Keratinocyte (primary cell): ENCODE results near the gene S100A1. TPM values are rescaled to one million over a fixed set of nuclear protein-coding genes. Genes with fewer than 3 reads are reported as not detected.
"Not testable (repeated sequence)": the region's sequence is repeated elsewhere in the genome, so short reads cannot be mapped to it uniquely, and the experiment has no call there.

Experiments
- DNase-seq: peaks from one replicate; pipeline ENCODE4 v3.0.0-alpha.2; 2011; ENCODE audit warnings: low read depth, missing footprints, low spot score
- FAIRE-seq: peaks from 2 replicates; lab custom pipeline; 2011; peaks lifted over from hg19 to GRCh38; lab: Jason Lieb, UNC
- H2AFZ ChIP-seq: 2 replicates; pipeline ENCODE4 v1.6.0; 2012; ENCODE audit warnings: low read length, control low read depth, inconsistent platforms; ENCODE audit not compliant: control insufficient read depth
- H3K27ac ChIP-seq: 2 replicates; pipeline ENCODE4 v1.5.1; 2011; ENCODE audit warnings: low read length; ENCODE audit not compliant: control insufficient read depth, insufficient read depth
- H3K27me3 ChIP-seq: 3 replicates; pipeline ENCODE4 v1.6.0; 2011; ENCODE audit warnings: low read length; ENCODE audit not compliant: control insufficient read depth, insufficient read depth; ENCODE audit errors: extremely low read depth
- H3K36me3 ChIP-seq, 2 experiments: 2 replicates in 1 of 2; 3 replicates in 1 of 2; pipeline ENCODE4 v1.5.1; 2011; ENCODE audit warnings: low read length in 2 of 2, mild to moderate bottlenecking in 1 of 2; ENCODE audit not compliant: control insufficient read depth in 2 of 2, insufficient read depth in 2 of 2; ENCODE audit errors: extremely low read depth in 1 of 2
- H3K4me1 ChIP-seq: 3 replicates; pipeline ENCODE4 v1.5.1; 2011; ENCODE audit warnings: low read length; ENCODE audit not compliant: control insufficient read depth, insufficient read depth; ENCODE audit errors: extremely low read depth
- H3K4me2 ChIP-seq: 3 replicates; pipeline ENCODE4 v1.6.0; 2011; ENCODE audit warnings: low read depth, low read length; ENCODE audit not compliant: control insufficient read depth, insufficient read depth; ENCODE audit errors: extremely low read depth
- H3K4me3 ChIP-seq, 3 experiments: fragments of 200-600 bp in 1 of 3; sonication (generic) in 1 of 3; 2 replicates in 2 of 3; 3 replicates in 1 of 3; pipeline ENCODE4 v1.5.1; 2011 to 2016; ENCODE audit warnings: low read length in 3 of 3, mild to moderate bottlenecking in 3 of 3, control low read depth in 2 of 3, inconsistent platforms in 1 of 3, low read depth in 1 of 3, mixed read lengths in 1 of 3, mixed run types in 1 of 3, moderate library complexity in 1 of 3; ENCODE audit not compliant: control insufficient read depth in 2 of 3, insufficient read depth in 2 of 3; ENCODE audit errors: extremely low read depth in 1 of 3
- H3K79me2 ChIP-seq: 2 replicates; pipeline ENCODE4 v1.6.0; 2012; ENCODE audit warnings: low read length; ENCODE audit not compliant: control insufficient read depth, insufficient read depth
- H3K9ac ChIP-seq: 3 replicates; pipeline ENCODE4 v1.6.0; 2011; ENCODE audit warnings: low read length; ENCODE audit not compliant: control insufficient read depth, insufficient read depth; ENCODE audit errors: extremely low read depth
- H3K9me1 ChIP-seq: 3 replicates; pipeline ENCODE4 v1.6.0; 2011; ENCODE audit warnings: low read length; ENCODE audit not compliant: control insufficient read depth, insufficient read depth; ENCODE audit errors: extremely low read depth
- H3K9me3 ChIP-seq: 2 replicates; pipeline ENCODE4 v1.5.1; 2012; ENCODE audit warnings: low read depth, low read length; ENCODE audit not compliant: control insufficient read depth
- H4K20me1 ChIP-seq: 3 replicates; pipeline ENCODE4 v1.6.0; 2011; ENCODE audit warnings: low read length; ENCODE audit not compliant: control insufficient read depth, insufficient read depth; ENCODE audit errors: extremely low read depth
- CTCF ChIP-seq, 3 experiments: IDR thresholded peaks in 1 of 3; conservative IDR thresholded peaks in 1 of 3; optimal IDR thresholded peaks in 1 of 3; 2 replicates in 2 of 3; 3 replicates in 1 of 3; pipeline versions ENCODE3 to v1.5.1; 2011; ENCODE audit warnings: low read length in 3 of 3, mild to moderate bottlenecking in 3 of 3, moderate library complexity in 2 of 3, control low read depth in 1 of 3, inconsistent platforms in 1 of 3; ENCODE audit not compliant: insufficient read depth in 2 of 3; ENCODE audit errors: extremely low read depth in 1 of 3
- EZH2 ChIP-seq: IDR thresholded peaks from one replicate; pipeline ENCODE4 v1.6.1; 2012; ENCODE audit warnings: inconsistent platforms, mild to moderate bottlenecking, low read length, moderate library complexity
- dilution Hi-C: fragments of 300-500 bp; cut with MboI; formaldehyde crosslinking; loops from one replicate; pipeline ENCODE4 v1.7.0; 2020; ENCODE audit warnings: low sequenced_read_pairs; ENCODE audit not compliant: extremely low pct_ligation_motif_present
- polyA plus RNA-seq, 5 experiments: library from polyadenylated mRNA; depleted of rRNA in 3 of 5; stranded (reverse) in 3 of 5; stranded (forward) in 1 of 5; unstranded in 1 of 5; fragments of >200 nt; gene quantifications; 1 replicate in 1 of 5; 2 replicates in 3 of 5; 3 replicates in 1 of 5; pipeline versions ENCODE4 v1.2.1 to v1.2.3, GENCODE V29; 2011 to 2012; ENCODE audit warnings: missing spikeins in 2 of 5, low read depth in 1 of 5, low replicate concordance in 1 of 5

S100A1 gene
- polyA plus RNA-seq, 1 donor (not counting 4 experiments of a cell fraction or from before 2014, with no cell fraction given), result 0.12 TPM

GRCh38 chr1:153586347-153586746 is 41.9 kb upstream of the S100A1 start:
- TF ChIP-seq EZH2 (no peak), CTCF (optimal IDR thresholded peaks at IDR 0.05 in 1 of 3, IDR thresholded peaks at IDR 0.05 in 1 of 3, conservative IDR thresholded peaks at IDR 0.05 in 1 of 3; ENCODE audit: extremely low read depth in 1 of 3, insufficient read depth in 2 of 3, low read length in 3 of 3) (no peak)
- FAIRE-seq, result no peak
- Histone ChIP-seq H3K4me1 (peaks cover 7% of the 10 kb centered on the region), H3K9me1 (no peaks in the 10 kb centered on the region), H4K20me1 (no peaks in the 10 kb centered on the region), H3K79me2 (no peaks in the 10 kb centered on the region), H3K27ac (no peak overlapping the region), H3K36me3 (no peaks in the 10 kb centered on the region), H3K4me2 (no peak overlapping the region), H2AFZ (no peak overlapping the region), H3K9me3 (no peaks in the 10 kb centered on the region), H3K9ac (no peak overlapping the region), H3K4me3 (no peak overlapping the region), H3K27me3 (no peaks in the 10 kb centered on the region)
- DNase-seq, result no peak
- dilution Hi-C loops, result no loop called here

GRCh38 chr1:153587314-153587713 is 40.9 kb upstream of the S100A1 start:
- Histone ChIP-seq H3K27me3 (no peaks in the 10 kb centered on the region), H3K4me2 (no peak overlapping the region), H3K9me3 (no peaks in the 10 kb centered on the region), H4K20me1 (no peaks in the 10 kb centered on the region), H3K27ac (no peak overlapping the region), H3K9me1 (no peaks in the 10 kb centered on the region), H3K4me1 (peaks cover 7% of the 10 kb centered on the region), H3K79me2 (no peaks in the 10 kb centered on the region), H3K9ac (no peak overlapping the region), H2AFZ (no peak overlapping the region), H3K36me3 (no peaks in the 10 kb centered on the region), H3K4me3 (no peak overlapping the region)
- TF ChIP-seq CTCF (optimal IDR thresholded peaks at IDR 0.05 in 1 of 3, IDR thresholded peaks at IDR 0.05 in 1 of 3, conservative IDR thresholded peaks at IDR 0.05 in 1 of 3; ENCODE audit: extremely low read depth in 1 of 3, insufficient read depth in 2 of 3, low read length in 3 of 3), result no peak
- TF ChIP-seq EZH2, result no peak
- dilution Hi-C loops, result no loop called here
- DNase-seq (no peak), FAIRE-seq (no peak)

- DNase-seq, H4K20me1 ChIP-seq, H2AFZ ChIP-seq, H3K4me3 ChIP-seq, H3K4me2 ChIP-seq, FAIRE-seq, H3K9me3 ChIP-seq, H3K79me2 ChIP-seq, H3K36me3 ChIP-seq, H3K9ac ChIP-seq, H3K4me1 ChIP-seq, H3K9me1 ChIP-seq, dilution Hi-C loops, H3K27ac ChIP-seq, H3K27me3 ChIP-seq: not testable (repeated sequence)
Observed at GRCh38 chr1:153588033-153588432, 40.2 kb upstream of the S100A1 start.
